Activated CD8-positive, alpha-beta T cell treated with anti-CD3 and anti-CD28 coated beads for 36 hours (primary cell): ENCODE results near the gene TNFRSF19. TPM values are rescaled to one million over a fixed set of nuclear protein-coding genes. Genes with fewer than 3 reads are reported as not detected.

Source experiments
- ATAC-seq: fragments of 200-7000 bp; cut with Tn5 transposase; one replicate; pipeline ENCODE4 v1.10.0; 2021; ENCODE audit warnings: mild to moderate bottlenecking, moderate library complexity
- CTCF ChIA-PET: fragments of 350-600 bp; sonication (Branson Sonifier 250); formaldehyde crosslinking; loops from one replicate; lab custom pipeline; 2021; ENCODE audit warnings: antibody characterized with exemption; lab: Charles Lee
- POLR2A ChIA-PET: fragments of 350-600 bp; sonication (Branson Sonifier 250); formaldehyde crosslinking; loops from one replicate; lab custom pipeline; 2021; ENCODE audit warnings: antibody characterized with exemption; lab: Charles Lee
- DNase-seq: peaks from one replicate; pipeline ENCODE4 v3.0.0-alpha.2; 2020
- H3K27ac Mint-ChIP-seq: one replicate; pipeline ENCODE4 v1.8.0; 2021; ENCODE audit warnings: mild to moderate bottlenecking, mixed read lengths
- H3K27me3 Mint-ChIP-seq: one replicate; pipeline ENCODE4 v1.8.0; 2021; ENCODE audit warnings: mixed read lengths
- H3K36me3 Mint-ChIP-seq: one replicate; pipeline ENCODE4 v1.8.0; 2021; ENCODE audit warnings: low read depth, mixed read lengths
- H3K4me1 Mint-ChIP-seq: one replicate; pipeline ENCODE4 v1.8.0; 2021; ENCODE audit warnings: low read depth, mixed read lengths
- H3K4me3 Mint-ChIP-seq: one replicate; pipeline ENCODE4 v1.8.0; 2021; ENCODE audit warnings: mild to moderate bottlenecking, moderate library complexity, mixed read lengths
- H3K9me3 Mint-ChIP-seq: one replicate; pipeline ENCODE4 v1.8.0; 2021; ENCODE audit warnings: mixed read lengths
- CTCF ChIP-seq: fragments of 200-600 bp; IDR thresholded peaks from one replicate; pipeline ENCODE4 v1.8.0; 2022; ENCODE audit warnings: antibody characterized with exemption, mild to moderate bottlenecking
- intact Hi-C: fragments of 100-400 bp; cut with micrococcal nuclease; formaldehyde crosslinking; loops from one replicate; pipeline ENCODE4 v1.10.0; 2022
- total RNA-seq, 2 experiments: library from RNA; stranded (reverse); gene quantifications; one replicate each; pipeline ENCODE4 v1.2.3, GENCODE V29; 2021

The TNFRSF19 gene
- total RNA-seq, 2 experiments from 2014 or later, result not detected

GRCh38 chr13:23613596-23613995, 43.4 kb downstream of the TNFRSF19 start:
- no peak overlapping the region for H3K4me3 Mint-ChIP-seq
- peaks cover 11% of the 10 kb centered on the region for H3K4me1 Mint-ChIP-seq
- no peak for DNase-seq
- no peak for ATAC-seq
- no peaks in the 10 kb centered on the region for H3K36me3 Mint-ChIP-seq
- peaks cover 25% of the 10 kb centered on the region for H3K27me3 Mint-ChIP-seq
- TF ChIP-seq CTCF, result no peak
- no peaks in the 10 kb centered on the region for H3K9me3 Mint-ChIP-seq
- ChIA-PET CTCF (no interaction called here), POLR2A (no interaction called here)
- H3K27ac Mint-ChIP-seq, result no peak overlapping the region
- intact Hi-C loops, result no loop called here

GRCh38 chr13:23615395-23616081, 45.3 kb downstream of the TNFRSF19 start:
- DNase-seq (no peak), ATAC-seq (no peak)
- CTCF ChIA-PET, result interaction anchor here (1.0 kb wide), 1 partner anchor 262 kb away, joined by 3 read pairs; no protein-coding TSS in a partner anchor
- H3K27me3 Mint-ChIP-seq, result peaks cover 16% of the 10 kb centered on the region
- no peaks in the 10 kb centered on the region for H3K36me3 Mint-ChIP-seq
- intact Hi-C loops, result no loop called here
- no peaks in the 10 kb centered on the region for H3K9me3 Mint-ChIP-seq
- POLR2A ChIA-PET, result no interaction called here
- TF ChIP-seq CTCF, result no peak
- no peak overlapping the region for H3K27ac Mint-ChIP-seq
- no peak overlapping the region for H3K4me3 Mint-ChIP-seq
- no peaks in the 10 kb centered on the region for H3K4me1 Mint-ChIP-seq

DNA sequence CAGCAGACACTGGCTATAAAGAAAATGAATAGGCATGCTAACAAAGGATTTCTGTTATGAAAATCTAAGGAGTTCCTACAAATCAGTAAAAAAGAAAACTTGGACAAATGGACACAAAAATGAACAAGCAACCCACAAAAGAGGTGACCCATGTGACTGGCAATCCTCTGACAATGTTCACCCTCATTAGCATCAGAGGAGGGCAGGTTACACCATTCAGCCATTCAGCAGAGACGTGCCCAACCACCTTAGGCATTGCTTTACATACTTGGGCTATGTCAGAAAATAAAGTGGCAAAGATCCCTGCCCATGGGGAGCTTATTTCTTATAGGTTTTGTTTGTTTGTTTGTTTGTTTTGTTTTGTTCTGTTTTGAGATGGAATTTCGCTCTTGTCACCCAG, 46.0 kb downstream of the TNFRSF19 start:
- Mint-ChIP-seq H3K27ac (no peak overlapping the region), H3K9me3 (no peaks in the 10 kb centered on the region), H3K4me3 (no peak overlapping the region), H3K36me3 (no peaks in the 10 kb centered on the region), H3K4me1 (no peaks in the 10 kb centered on the region), H3K27me3 (peaks cover 16% of the 10 kb centered on the region)
- intact Hi-C loops, result no loop called here
- ChIA-PET POLR2A (no interaction called here), CTCF (no interaction called here)
- no peak for TF ChIP-seq CTCF
- DNase-seq, result no peak
- ATAC-seq, result no peak

- Mint-ChIP-seq H3K9me3 (no peaks in the 10 kb centered on the region), H3K27ac (no peak overlapping the region), H3K4me1 (no peaks in the 10 kb centered on the region), H3K27me3 (peaks cover 13% of the 10 kb centered on the region), H3K36me3 (no peaks in the 10 kb centered on the region), H3K4me3 (no peak overlapping the region)
- ATAC-seq, result no peak
- intact Hi-C loops, result no loop called here
- CTCF ChIA-PET, result no interaction called here
- POLR2A ChIA-PET, result no interaction called here
- no peak for DNase-seq
- TF ChIP-seq CTCF, result no peak
These were observed 47.4 kb downstream of the TNFRSF19 start for GRCh38 chr13:23617551-23618024.

- no peak for ATAC-seq
- Mint-ChIP-seq H3K9me3 (no peaks in the 10 kb centered on the region), H3K4me1 (no peaks in the 10 kb centered on the region), H3K4me3 (no peak overlapping the region), H3K27me3 (peaks cover 10% of the 10 kb centered on the region), H3K27ac (no peak overlapping the region), H3K36me3 (no peaks in the 10 kb centered on the region)
- ChIA-PET CTCF (no interaction called here), POLR2A (no interaction called here)
- DNase-seq, result no peak
- no peak for TF ChIP-seq CTCF
- intact Hi-C loops, result no loop called here
These were observed 48.1 kb downstream of the TNFRSF19 start for GRCh38 chr13:23618341-23618740.
